WI38 (cell line): ENCODE data around the gene MEGF11.

Experiments
- H3K4me3 ChIP-seq: 2 replicates; pipeline ENCODE4 v1.5.1; 2011; ENCODE audit warnings: low read depth, mild to moderate bottlenecking, control low read depth, low read length
- TF ChIP-seq, protein P1 (sequence below): IDR thresholded peaks from 2 replicates; pipeline ENCODE4 v1.5.1; 2012; ENCODE audit warnings: low read depth, mild to moderate bottlenecking, control low read depth, low read length

The MEGF11 gene

DNA sequence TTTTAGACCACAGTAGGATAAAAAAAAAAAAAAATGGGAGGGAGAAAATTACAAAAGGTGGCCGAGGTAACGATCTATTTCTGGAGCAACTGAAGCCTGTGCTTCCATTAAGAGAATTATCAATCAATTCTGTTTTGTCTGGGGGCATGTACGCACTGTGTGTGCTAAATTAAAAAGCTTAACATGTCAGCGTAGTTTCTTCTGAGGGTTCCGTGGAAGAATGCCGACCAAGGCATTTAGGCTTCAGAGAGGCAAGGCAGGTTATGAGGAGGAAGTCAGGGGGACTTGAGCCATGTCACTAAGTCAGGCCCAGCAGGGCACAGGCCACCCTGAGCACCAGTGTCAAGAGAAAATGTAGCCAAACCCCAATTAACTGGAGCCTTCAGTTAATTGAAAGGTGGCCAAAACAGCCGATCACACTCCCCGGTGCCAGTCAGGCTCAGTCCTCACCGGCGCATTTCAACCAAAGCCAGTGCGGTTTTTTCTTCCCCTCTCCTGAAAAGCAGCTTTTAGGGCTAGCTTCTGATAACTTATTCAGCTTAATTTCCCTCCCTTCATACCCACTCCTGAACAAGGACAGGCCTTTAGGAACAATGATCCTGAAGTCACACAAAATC is 113.9 kb downstream of the MEGF11 start:
- H3K4me3 ChIP-seq = no peak overlapping the region
- TF ChIP-seq, protein P1, sequence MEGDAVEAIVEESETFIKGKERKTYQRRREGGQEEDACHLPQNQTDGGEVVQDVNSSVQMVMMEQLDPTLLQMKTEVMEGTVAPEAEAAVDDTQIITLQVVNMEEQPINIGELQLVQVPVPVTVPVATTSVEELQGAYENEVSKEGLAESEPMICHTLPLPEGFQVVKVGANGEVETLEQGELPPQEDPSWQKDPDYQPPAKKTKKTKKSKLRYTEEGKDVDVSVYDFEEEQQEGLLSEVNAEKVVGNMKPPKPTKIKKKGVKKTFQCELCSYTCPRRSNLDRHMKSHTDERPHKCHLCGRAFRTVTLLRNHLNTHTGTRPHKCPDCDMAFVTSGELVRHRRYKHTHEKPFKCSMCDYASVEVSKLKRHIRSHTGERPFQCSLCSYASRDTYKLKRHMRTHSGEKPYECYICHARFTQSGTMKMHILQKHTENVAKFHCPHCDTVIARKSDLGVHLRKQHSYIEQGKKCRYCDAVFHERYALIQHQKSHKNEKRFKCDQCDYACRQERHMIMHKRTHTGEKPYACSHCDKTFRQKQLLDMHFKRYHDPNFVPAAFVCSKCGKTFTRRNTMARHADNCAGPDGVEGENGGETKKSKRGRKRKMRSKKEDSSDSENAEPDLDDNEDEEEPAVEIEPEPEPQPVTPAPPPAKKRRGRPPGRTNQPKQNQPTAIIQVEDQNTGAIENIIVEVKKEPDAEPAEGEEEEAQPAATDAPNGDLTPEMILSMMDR = no peak

DNA sequence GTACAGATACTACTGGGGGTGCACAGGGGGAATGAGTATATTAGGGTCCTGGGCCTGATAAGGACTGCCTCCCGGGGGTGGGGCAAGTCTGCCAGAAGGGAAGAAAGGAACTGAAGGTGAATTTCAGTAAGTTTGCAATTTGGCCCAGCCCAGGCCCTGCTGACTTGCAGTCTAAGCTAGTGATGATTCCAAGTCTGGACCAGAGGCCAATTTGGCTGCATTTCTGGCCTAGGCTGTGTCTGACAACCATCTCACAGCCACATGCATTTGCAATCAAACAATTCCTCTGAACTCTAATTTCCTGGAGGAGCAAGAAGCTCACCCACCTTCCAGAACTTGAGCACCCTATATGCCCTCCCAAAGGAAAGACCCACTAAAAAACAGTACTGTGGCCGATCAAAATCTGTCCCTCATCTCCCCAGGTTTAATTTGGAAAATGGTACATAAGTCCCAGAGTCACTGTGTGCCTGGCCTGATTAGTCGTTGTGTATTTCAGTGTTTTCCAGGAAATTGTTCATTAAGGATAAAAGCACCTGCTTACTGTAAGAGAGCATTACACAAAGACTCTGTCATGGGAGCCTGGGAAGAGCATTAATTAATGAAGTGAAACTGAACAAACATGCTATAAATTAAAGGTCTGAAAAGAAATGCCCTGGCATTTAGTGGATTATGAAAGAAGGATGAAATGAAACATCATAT is 114.5 kb downstream of the MEGF11 start:
- TF ChIP-seq, protein P1 = no peak
- H3K4me3 ChIP-seq = no peak overlapping the region

DNA sequence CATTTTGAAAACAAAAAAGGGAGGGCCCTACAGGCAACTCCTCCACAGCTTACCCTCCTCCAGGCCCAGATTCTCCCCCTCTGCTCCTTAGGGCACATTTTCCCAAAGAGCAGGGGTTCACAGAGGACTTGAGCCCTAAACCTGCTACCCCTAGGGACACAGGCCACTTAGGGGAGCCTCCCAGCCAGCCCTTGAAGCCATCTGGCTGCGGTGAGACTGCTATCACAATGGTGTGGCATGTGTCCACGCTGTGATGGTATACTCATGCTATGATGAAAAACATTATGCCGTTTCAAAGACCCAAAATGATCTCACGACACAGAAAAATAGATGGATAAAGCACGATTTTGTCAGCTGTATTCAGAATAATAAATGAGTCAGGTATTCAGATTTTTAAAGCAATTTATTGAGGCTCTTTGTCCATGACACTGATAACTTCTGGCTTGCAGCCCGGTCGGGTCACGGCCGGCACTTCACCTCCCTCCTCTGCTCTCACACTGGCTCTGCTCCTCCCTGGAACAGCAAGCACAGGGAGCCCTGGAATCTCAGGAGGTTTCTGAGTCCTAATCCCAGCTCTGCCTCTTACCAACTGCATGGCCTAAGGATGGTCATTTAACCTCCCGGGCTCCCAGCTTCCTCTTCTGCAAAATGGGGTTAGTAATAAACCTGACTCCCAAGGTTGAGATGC is 115.3 kb downstream of the MEGF11 start:
- no peak overlapping the region for H3K4me3 ChIP-seq
- TF ChIP-seq, protein P1 = no peak

DNA sequence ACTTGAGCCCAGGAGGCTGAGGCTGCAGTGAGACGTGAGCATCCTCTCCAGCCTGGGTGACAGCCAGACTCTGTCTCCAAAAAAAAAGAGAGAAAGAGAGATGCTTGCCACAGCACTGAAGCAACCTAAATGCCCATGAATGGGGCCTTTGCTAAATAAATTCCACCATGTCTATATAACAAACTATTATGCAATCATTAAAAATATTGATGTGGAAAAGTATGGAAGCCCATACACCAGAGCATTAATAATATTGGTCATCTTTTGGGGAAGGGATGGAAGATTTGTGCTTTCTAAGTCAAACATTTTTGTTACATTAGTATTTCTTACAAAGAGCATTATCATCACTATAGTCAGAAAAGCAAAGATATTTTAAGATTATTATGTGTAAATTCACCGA is 116.6 kb downstream of the MEGF11 start:
- TF ChIP-seq, protein P1 = no peak
- no peak overlapping the region for H3K4me3 ChIP-seq

DNA sequence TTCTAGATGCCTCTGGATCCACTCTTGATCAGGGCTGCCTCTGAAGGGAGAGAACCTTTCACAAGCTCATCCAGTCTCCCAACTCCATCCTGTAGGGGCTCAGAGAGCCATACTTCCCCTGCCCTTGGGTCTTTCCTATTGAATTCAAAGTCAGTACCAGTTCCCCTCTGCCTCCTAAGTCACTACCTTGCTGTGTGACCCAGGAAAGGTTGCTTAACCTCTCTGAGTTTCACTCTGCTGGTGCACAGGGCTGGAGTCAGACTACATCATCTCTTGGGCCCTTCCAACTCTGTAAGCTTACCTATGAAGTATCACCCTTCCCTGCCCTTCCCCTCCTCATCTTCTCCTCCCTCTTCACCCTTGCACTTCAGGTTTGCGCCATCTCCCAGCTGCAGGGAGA is 117.9 kb downstream of the MEGF11 start:
- no peak overlapping the region for H3K4me3 ChIP-seq
- TF ChIP-seq, protein P1 = no peak

DNA sequence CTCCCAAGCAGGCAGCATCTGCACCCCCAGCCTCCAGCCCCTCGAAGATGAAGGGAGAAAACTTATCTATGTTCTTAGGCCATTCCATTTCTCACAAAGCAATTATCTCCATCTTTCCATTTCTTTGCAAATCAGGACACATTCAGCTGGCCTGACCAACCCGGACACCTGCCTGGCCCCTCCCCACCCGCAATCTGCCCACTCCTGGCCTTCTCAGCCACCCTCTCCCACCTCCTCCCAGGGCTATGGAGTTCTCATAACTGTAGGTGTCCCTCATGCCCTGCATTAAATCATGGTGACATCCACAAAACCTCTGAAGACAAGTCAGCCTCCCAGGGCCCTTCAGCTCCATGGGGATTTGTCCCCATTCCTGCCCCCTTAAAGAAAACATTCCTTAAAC is 119.3 kb downstream of the MEGF11 start:
- TF ChIP-seq, protein P1 = no peak
- no peak overlapping the region for H3K4me3 ChIP-seq
